ENCODE data around the gene HRCT1. TPM values are rescaled to one million over a fixed set of nuclear protein-coding genes. Genes with fewer than 3 reads are reported as not detected.

The HRCT1 gene
- total and polyA plus RNA-seq, 2 experiments from 2014 or later: not detected

DNA sequence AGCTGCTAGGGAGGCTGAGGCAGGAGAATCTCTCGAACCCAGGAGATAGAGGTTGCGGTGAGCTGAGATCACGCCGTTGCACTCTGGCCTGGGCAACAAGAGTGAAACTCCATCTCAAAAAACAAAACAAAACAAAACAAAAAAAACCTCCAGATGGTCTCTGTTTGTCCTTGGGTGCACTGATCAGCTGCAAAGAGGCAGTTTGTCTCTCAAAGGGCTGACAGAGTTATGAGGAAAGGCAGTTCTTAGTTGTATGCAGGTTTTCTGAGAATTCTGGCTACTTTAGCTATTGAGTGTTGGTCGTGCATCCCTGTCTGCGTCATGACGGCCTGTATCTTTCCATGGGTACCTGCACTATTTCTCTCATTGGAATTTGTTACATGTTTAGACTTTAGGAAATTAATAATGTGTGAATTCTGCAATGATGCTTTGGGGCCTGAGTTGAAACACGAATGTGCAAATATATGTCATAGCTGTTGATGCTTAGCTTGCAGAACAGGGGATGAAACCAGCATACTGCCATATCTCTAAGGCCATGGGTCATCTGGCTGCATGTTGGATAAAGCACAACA is 33.8 kb downstream of the HRCT1 start:
- H3K4me3 ChIP-seq: no peak overlapping the region
- no peak overlapping the region for H3K27ac ChIP-seq (ENCODE audit: low read depth)
- TF ChIP-seq, protein P1, sequence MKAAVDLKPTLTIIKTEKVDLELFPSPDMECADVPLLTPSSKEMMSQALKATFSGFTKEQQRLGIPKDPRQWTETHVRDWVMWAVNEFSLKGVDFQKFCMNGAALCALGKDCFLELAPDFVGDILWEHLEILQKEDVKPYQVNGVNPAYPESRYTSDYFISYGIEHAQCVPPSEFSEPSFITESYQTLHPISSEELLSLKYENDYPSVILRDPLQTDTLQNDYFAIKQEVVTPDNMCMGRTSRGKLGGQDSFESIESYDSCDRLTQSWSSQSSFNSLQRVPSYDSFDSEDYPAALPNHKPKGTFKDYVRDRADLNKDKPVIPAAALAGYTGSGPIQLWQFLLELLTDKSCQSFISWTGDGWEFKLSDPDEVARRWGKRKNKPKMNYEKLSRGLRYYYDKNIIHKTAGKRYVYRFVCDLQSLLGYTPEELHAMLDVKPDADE (IDR thresholded peaks at IDR 0.05): no peak
- TF ChIP-seq, protein P2, sequence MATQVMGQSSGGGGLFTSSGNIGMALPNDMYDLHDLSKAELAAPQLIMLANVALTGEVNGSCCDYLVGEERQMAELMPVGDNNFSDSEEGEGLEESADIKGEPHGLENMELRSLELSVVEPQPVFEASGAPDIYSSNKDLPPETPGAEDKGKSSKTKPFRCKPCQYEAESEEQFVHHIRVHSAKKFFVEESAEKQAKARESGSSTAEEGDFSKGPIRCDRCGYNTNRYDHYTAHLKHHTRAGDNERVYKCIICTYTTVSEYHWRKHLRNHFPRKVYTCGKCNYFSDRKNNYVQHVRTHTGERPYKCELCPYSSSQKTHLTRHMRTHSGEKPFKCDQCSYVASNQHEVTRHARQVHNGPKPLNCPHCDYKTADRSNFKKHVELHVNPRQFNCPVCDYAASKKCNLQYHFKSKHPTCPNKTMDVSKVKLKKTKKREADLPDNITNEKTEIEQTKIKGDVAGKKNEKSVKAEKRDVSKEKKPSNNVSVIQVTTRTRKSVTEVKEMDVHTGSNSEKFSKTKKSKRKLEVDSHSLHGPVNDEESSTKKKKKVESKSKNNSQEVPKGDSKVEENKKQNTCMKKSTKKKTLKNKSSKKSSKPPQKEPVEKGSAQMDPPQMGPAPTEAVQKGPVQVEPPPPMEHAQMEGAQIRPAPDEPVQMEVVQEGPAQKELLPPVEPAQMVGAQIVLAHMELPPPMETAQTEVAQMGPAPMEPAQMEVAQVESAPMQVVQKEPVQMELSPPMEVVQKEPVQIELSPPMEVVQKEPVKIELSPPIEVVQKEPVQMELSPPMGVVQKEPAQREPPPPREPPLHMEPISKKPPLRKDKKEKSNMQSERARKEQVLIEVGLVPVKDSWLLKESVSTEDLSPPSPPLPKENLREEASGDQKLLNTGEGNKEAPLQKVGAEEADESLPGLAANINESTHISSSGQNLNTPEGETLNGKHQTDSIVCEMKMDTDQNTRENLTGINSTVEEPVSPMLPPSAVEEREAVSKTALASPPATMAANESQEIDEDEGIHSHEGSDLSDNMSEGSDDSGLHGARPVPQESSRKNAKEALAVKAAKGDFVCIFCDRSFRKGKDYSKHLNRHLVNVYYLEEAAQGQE (IDR thresholded peaks at IDR 0.05; ENCODE audit: unreplicated experiment): no peak
- no peak for TF ChIP-seq JUNB (IDR thresholded peaks at IDR 0.05; ENCODE audit: unreplicated experiment)
- TF ChIP-seq EZH2 (IDR thresholded peaks at IDR 0.05; ENCODE audit: low read depth, unreplicated experiment): no peak
- TF ChIP-seq, protein P3, sequence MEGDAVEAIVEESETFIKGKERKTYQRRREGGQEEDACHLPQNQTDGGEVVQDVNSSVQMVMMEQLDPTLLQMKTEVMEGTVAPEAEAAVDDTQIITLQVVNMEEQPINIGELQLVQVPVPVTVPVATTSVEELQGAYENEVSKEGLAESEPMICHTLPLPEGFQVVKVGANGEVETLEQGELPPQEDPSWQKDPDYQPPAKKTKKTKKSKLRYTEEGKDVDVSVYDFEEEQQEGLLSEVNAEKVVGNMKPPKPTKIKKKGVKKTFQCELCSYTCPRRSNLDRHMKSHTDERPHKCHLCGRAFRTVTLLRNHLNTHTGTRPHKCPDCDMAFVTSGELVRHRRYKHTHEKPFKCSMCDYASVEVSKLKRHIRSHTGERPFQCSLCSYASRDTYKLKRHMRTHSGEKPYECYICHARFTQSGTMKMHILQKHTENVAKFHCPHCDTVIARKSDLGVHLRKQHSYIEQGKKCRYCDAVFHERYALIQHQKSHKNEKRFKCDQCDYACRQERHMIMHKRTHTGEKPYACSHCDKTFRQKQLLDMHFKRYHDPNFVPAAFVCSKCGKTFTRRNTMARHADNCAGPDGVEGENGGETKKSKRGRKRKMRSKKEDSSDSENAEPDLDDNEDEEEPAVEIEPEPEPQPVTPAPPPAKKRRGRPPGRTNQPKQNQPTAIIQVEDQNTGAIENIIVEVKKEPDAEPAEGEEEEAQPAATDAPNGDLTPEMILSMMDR (conservative IDR thresholded peaks at IDR 0.05; ENCODE audit: low read depth in 2 of 2): no peak
- TF ChIP-seq, protein P4, sequence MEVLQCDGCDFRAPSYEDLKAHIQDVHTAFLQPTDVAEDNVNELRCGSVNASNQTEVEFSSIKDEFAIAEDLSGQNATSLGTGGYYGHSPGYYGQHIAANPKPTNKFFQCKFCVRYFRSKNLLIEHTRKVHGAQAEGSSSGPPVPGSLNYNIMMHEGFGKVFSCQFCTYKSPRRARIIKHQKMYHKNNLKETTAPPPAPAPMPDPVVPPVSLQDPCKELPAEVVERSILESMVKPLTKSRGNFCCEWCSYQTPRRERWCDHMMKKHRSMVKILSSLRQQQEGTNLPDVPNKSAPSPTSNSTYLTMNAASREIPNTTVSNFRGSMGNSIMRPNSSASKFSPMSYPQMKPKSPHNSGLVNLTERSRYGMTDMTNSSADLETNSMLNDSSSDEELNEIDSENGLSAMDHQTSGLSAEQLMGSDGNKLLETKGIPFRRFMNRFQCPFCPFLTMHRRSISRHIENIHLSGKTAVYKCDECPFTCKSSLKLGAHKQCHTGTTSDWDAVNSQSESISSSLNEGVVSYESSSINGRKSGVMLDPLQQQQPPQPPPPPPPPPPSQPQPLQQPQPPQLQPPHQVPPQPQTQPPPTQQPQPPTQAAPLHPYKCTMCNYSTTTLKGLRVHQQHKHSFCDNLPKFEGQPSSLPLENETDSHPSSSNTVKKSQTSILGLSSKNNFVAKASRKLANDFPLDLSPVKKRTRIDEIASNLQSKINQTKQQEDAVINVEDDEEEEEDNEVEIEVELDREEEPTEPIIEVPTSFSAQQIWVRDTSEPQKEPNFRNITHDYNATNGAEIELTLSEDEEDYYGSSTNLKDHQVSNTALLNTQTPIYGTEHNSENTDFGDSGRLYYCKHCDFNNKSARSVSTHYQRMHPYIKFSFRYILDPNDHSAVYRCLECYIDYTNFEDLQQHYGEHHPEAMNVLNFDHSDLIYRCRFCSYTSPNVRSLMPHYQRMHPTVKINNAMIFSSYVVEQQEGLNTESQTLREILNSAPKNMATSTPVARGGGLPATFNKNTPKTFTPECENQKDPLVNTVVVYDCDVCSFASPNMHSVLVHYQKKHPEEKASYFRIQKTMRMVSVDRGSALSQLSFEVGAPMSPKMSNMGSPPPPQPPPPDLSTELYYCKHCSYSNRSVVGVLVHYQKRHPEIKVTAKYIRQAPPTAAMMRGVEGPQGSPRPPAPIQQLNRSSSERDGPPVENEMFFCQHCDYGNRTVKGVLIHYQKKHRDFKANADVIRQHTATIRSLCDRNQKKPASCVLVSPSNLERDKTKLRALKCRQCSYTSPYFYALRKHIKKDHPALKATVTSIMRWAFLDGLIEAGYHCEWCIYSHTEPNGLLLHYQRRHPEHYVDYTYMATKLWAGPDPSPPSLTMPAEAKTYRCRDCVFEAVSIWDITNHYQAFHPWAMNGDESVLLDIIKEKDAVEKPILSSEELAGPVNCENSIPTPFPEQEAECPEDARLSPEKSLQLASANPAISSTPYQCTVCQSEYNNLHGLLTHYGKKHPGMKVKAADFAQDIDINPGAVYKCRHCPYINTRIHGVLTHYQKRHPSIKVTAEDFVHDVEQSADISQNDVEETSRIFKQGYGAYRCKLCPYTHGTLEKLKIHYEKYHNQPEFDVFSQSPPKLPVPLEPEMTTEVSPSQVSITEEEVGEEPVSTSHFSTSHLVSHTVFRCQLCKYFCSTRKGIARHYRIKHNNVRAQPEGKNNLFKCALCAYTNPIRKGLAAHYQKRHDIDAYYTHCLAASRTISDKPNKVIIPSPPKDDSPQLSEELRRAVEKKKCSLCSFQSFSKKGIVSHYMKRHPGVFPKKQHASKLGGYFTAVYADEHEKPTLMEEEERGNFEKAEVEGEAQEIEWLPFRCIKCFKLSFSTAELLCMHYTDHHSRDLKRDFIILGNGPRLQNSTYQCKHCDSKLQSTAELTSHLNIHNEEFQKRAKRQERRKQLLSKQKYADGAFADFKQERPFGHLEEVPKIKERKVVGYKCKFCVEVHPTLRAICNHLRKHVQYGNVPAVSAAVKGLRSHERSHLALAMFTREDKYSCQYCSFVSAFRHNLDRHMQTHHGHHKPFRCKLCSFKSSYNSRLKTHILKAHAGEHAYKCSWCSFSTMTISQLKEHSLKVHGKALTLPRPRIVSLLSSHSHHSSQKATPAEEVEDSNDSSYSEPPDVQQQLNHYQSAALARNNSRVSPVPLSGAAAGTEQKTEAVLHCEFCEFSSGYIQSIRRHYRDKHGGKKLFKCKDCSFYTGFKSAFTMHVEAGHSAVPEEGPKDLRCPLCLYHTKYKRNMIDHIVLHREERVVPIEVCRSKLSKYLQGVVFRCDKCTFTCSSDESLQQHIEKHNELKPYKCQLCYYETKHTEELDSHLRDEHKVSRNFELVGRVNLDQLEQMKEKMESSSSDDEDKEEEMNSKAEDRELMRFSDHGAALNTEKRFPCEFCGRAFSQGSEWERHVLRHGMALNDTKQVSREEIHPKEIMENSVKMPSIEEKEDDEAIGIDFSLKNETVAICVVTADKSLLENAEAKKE (CRISPR knock-in tag; IDR thresholded peaks at IDR 0.05): no peak
- no peak for TF ChIP-seq EZH2phosphoT487 (IDR thresholded peaks at IDR 0.05; ENCODE audit: unreplicated experiment)
- TF ChIP-seq ZNF114 (CRISPR knock-in tag; IDR thresholded peaks at IDR 0.05): no peak
- TF ChIP-seq STAT1 (IDR thresholded peaks at IDR 0.05; ENCODE audit: unreplicated experiment): no peak
- no peak for TF ChIP-seq ZNF331 (CRISPR knock-in tag; IDR thresholded peaks at IDR 0.05; ENCODE audit: low read depth)
- TF ChIP-seq CREB1 (CRISPR knock-in tag; IDR thresholded peaks at IDR 0.05; ENCODE audit: low read depth): no peak
- TF ChIP-seq NANOG (IDR thresholded peaks at IDR 0.05; ENCODE audit: borderline replicate concordance): no peak
- Mint-ChIP-seq H3K4me3 (no peak overlapping the region), H3K9me3 (no peaks in the 10 kb centered on the region; the same call in 2 of the 3 replicates), H3K27me3 (ENCODE audit: insufficient read depth, low read depth, poor library complexity) (peaks cover 22% of the 10 kb centered on the region), H3K36me3 (ENCODE audit: low read depth) (no peaks in the 10 kb centered on the region), H3K4me1 (no peaks in the 10 kb centered on the region), H3K27ac (no peak overlapping the region)
- no peaks in the 10 kb centered on the region for H3K4me1 ChIP-seq (ENCODE audit: insufficient read depth)
- no peak overlapping the region for H3K4me2 ChIP-seq
- ATAC-seq (no peak), DNase-seq (ENCODE audit: low spot score) (no peak)
- H3K36me3 ChIP-seq (ENCODE audit: insufficient read depth): no peaks in the 10 kb centered on the region
- H3K79me2 ChIP-seq (replicated peaks; ENCODE audit: insufficient read depth): no peaks in the 10 kb centered on the region
- no peak overlapping the region for H2AFZ ChIP-seq
- H4K20me1 ChIP-seq (replicated peaks; ENCODE audit: insufficient read depth): no peaks in the 10 kb centered on the region
- no peaks in the 10 kb centered on the region for H3K9me2 ChIP-seq (ENCODE audit: insufficient read depth)
- H3F3A ChIP-seq (replicated peaks; ENCODE audit: low read depth): no peaks in the 10 kb centered on the region
- peaks cover 37% of the 10 kb centered on the region for H3K27me3 ChIP-seq (ENCODE audit: insufficient read depth)
